HG03103 (cell line): ENCODE measurements around the gene IFT20.
A peak's percentile ranks its signal among the peaks of the same experiment; 100 is the strongest.

ENCODE experiments used
- ATAC-seq: cut with Tn5 transposase; IDR thresholded peaks from one replicate; pipeline ENCODE4 v1.9.1; 2021; ENCODE audit warnings: low read depth; ENCODE audit not compliant: unreplicated experiment

The IFT20 gene

GRCh38 chr17:28338056-28338768 is 2.9 kb upstream of the IFT20 start:
- no peak for ATAC-seq

DNA sequence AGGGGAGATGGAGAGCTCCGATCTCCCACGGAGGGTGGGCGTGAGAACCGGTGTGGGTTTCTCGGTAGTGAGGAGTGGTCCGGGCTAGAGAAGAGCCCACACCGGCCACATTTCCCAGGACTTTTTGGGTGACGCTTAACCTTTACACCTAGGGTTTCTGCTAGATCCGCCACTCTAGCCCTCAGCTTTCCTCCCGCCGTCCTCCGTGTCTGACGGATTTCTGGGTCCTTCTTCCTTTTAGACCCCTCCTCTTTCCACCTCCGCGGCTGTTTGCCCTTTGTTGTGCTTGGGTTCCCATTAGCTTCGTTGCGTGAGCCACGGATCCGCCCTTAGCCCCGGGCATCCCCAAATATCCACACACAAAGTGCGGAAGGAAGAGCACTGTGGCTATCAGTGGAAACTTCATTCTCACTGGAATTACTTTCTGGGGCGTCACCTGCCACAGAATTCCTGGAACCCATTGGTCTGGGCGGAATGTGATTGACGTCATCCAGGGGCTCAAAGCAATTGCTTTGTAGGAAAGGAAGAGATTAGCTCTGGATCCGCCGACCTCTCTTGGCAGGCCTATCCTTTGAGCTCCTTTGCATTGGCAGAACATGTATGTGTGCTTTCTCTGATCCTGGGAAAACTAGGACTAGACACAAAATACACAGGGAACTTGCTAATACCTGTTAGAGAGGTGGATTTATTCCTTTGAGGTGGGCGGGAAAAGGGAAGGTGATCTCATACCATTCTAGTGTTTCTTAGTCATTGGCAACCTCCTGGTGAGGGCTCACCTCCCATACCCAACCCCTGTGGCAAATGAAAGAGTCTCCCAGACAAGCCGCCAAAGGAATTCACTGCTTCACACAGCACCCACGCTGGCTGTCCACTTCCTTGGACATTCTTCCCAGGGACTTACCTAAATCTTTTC is 943 bp upstream of the IFT20 start:
- no peak for ATAC-seq

GRCh38 chr17:28334666-28335200 is 539 bp downstream of the IFT20 start:
- no peak for ATAC-seq

DNA sequence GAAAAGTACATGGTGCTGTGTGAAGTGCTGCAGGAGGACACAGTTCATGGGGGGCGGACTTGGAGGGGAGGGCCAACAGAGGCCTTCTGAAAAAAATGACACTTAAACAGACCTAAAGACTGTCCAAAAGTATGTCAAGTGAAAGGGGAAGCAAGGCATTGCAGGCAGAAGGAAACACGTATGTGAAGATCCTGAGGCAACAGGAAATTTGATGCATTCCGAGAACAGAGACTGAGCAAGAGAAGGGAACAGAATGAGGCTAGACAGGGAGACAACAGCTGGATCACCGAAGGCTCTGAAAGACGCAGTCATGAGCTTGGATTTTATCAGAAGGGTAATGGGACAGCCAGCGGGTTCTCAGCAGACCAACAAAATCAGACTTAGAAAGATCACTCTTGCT is 1.1 kb downstream of the IFT20 start:
- no peak for ATAC-seq

GRCh38 chr17:28333083-28333746 is 2.1 kb downstream of the IFT20 start:
- ATAC-seq = no peak

DNA sequence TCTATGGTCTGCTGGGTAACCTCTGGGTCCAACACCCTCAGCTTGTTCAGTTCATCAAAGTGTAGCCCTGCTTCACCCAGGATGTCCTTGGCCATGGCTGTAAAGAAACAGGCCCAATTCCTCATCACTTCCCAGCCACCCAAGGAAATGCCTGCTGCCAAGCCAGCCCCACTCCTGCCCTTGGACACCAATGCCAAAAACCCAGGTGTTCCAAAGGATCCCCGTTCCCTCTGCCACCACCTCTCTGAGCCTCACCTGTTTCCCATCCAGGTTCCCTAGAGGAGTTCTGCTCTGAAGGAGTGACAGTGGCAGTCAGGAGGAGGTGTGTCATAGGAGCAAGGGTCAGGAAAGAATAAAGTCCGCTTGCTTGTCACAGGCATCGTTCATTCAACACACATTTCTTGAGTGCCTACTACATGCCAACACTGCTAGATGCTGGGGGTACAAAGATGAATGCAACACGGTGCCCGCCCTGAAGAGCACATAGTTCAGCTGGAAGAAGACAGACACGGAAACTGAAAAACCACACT is 3.3 kb downstream of the IFT20 start:
- no peak for ATAC-seq

- ATAC-seq = no peak
Measured at GRCh38 chr17:28330671-28331070, 4.6 kb downstream of the IFT20 start.

DNA sequence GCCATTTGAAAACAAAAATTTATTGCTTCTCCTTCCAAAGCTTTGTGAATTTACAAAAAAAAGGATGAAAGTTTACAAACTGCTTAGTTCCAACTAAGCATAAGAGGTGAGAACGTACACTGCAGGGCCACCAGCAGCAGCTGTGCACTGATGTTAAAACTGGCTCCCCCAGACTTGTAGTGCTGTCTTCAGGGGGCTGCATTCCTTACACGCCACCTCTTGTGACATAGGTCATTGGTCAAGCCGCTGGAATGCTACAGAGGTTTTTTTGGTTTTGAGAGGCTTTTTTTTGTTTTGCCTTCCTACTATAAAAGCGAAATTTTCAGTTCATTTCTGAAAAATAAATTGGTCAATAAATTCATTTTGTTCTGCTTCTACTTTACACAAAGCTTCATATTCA is 6.9 kb downstream of the IFT20 start:
- no peak for ATAC-seq

- no peak for ATAC-seq
Measured at GRCh38 chr17:28327709-28328108, 7.6 kb downstream of the IFT20 start.

DNA sequence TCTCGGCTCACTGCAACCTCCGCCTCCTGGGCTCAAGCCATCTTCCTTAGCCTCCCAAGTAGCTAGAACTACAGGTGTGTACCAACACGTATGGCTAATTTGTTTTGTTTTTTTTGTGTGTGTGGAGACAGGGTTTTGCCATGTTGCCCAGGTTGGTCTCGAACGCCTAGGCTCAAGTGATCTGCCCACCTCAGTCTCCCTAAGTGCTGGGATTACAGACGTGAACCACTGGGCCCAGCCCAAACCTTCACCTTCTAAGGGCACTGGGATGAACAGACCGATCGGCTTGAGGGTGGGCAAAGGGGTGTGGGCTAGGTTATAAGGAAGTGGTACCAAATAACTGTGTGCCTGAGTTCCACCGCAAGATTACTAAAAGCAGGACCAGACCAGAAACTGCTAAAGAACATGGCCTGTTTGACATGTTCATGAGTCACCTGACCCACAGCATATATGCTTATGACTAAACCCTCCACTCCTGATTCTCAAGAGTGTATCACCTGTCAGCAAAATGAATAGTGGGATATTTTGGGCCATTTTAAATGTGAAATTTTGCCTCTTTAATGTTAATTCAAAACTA is 8.2 kb downstream of the IFT20 start:
- ATAC-seq = no peak

- no peak for ATAC-seq
Measured at GRCh38 chr17:28326114-28326513, 9.2 kb downstream of the IFT20 start.

DNA sequence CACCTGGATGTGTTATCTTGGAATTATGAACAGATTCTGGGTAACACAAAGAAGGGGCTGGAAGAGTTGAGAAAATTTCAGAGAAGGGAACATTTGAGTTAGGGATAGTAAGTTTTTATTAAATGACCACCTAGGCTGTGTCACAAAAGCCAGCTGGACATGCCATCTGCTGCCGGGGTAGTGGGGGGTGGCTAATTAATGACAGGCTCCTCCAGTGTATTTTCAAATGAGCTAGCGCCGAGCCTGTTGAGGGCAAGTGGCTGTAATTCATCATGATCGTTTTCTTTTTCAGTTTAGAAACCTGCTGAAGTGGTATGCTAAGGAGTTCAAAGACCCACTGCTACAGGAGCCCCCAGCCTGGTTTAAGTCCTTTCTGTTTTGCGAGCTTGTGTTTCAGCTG is 10.1 kb downstream of the IFT20 start:
- ATAC-seq = no peak

DNA sequence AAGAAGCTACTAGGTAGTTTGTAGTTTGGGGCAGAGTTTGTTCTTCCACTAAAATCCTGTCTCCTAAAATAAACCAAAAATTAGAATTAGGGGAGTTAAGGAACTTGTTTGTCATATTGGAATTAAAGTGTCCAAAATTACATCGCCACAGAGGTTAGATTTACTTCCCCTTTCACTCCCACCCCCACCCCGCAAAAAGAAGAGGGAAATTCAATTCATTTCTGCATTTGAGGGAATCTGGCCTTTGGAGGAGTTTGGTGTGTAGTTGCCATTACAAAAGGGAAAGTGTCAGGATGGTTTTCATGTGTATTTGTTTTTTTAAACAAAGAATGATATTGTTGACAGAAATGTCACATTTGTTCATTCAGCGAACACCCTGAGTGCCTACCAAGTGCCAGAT is 10.5 kb downstream of the IFT20 start:
- ATAC-seq = no peak

GRCh38 chr17:28324267-28324745 is 11.0 kb downstream of the IFT20 start:
- no peak for ATAC-seq

DNA sequence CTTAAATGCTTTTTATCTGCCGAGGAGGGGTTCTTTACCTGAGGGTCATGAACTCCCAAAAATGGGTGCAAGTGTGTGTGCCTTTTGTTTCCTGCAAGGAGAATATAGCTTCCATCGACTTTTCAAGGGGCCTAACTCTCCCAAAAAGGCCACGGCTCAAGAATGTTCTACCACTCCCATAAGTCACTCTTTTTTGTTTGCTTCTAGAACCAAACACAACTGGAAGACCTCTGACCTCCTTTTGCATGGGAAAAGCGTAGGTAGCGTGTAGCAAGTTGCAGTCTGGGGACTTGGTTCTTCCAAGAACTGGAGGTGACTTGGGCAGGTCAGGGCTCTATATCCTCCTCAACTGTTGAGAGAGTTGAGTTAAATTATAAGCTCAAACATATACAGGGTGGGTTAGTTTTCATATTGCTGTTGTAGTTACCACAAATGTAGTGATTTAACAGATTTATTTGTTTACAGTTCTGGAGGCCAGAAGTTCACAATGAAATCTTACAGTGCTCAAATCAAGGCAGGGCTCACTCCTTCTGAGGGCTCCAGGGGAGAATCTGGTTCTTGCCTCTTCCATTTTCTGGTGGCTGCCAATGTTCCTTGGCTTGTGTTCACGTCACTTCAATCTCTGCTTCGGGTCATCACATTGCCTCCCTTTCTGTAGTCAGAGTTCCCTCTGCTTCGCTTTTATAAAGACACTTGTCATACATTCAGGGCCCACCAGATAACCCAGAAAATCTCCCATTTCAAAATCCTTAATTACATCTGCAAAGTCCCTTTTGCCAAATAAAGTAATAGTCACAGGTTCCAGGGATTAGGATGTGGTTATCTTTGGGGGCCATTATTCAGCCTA is 14.8 kb downstream of the IFT20 start:
- ATAC-seq = no peak

DNA sequence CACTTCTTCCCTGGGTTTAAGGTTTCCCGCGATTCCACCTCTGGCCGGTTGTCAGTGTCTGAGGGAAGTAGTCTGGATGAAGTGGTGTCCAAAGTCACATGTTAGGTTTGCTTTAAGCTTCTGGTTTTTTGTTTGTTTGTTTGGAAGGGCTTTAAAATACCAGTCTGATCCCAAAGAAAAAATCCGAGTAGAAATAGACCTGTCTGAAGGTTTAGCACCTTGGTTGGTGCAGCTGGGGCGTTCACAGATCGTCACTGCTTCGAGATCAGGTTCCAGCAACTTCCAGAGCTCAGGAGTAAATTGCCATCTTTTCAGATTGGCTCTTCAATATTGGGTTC is 15.7 kb downstream of the IFT20 start:
- ATAC-seq = no peak

DNA sequence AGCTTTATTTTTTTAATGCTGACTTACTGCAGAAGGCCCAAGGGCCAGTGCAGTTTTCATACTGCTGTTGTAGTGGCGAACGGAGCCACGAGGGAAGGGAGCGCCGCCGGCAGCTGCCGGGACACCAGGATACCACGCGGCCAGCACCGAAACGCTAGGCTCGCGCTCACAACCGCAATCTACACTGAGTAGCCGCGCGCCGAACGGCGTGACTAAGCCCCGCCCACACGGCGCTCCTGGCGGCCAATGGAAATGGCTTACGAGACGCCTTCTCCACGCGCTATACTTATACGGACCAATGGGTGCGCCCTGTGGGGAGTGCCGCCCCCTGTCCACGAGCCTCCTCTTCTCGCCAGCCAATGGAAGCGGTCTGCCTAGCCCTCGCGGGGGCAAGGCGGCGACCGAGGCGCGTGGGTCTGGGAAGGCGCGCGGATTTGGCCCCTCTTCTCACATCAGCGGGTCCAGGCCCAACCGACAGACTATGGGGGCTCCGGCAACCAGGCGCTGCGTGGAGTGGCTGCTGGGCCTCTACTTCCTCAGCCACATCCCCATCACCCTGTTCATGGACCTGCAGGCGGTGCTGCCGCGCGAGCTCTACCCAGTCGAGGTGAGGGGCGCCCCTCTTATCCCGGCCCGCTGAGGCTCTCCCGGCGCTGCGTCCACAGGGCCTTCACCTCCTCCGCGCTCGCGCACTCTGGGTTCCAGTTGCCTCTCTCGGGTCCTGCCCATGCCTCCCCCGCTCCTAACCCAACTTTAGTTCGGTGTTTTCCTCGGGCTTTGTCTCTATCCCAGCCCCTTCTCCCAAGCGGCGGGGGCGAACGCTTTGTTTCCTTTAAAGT is 16.3 kb downstream of the IFT20 start, which contains the start of gene TMEM97:
Gene TMEM97 (plus strand): TSS at position 442 of the 839 bp plus-strand sequence. CDS start 40 bp downstream, at position 482.
- ATAC-seq = peak; percentile 86

DNA sequence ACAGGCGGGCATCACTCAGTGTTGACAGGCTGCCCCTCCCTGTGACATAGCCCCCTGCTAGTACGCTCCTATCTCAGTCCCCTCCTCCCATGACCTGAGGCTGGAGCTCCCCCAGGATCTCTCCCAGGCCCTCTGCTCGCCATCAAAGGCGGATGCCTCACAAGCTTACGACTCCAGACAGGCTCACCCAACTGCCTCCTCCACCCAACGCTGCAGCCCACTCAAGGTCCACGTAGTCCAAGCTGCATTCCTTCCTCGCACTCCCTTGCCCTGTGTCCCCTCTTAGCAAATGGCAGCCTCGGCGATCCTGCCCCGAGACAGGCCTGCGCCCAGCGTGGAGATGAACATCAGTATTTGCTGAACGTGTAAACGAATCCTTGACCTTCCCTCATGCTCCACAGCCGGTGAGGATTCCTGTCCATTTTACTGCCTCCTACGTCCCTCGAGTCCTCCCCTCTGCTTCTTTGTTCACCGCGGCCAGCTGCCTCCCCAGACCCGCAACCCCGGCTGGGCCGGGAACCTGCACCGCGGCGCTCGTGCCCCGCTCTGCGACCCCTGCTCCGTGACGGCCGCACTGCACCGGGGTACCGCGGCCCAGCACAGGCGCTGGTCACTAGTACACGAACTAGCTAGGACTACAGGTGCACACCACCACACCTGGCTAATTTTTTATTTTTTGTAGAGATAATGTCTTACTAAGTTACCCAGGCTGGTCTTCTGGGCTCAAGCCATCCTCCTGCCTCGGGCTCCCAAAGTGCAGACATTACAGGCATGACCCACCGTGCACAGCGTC is 17.1 kb downstream of the IFT20 start:
- ATAC-seq = no peak
